Measurements from ENCODE around the gene SBF2.

The SBF2 gene

GRCh38 chr11:9735236-9735635, 558.8 kb downstream of the SBF2 start:
- H3K9me3 ChIP-seq (replicated peaks; ENCODE audit: insufficient read depth, low read length): no peaks in the 10 kb centered on the region
- no peak for DNase-seq
- no peak overlapping the region for H3K4me2 ChIP-seq (ENCODE audit: low read depth, low read length)
- H3K27ac ChIP-seq (ENCODE audit: low read length): no peak overlapping the region
- H3K79me2 ChIP-seq (ENCODE audit: low read length): no peaks in the 10 kb centered on the region
- H3K9me2 ChIP-seq (replicated peaks; ENCODE audit: insufficient read depth, low read length): no peaks in the 10 kb centered on the region
- no peak overlapping the region for H3K9ac ChIP-seq (ENCODE audit: low read length)
- H3K4me3 ChIP-seq (ENCODE audit: low read length): no peak overlapping the region
- no peak overlapping the region for H2AFZ ChIP-seq (ENCODE audit: low read length)
- no peaks in the 10 kb centered on the region for H3F3A ChIP-seq (ENCODE audit: insufficient read depth, low read length)
- no peaks in the 10 kb centered on the region for H3K27me3 ChIP-seq (replicated peaks; ENCODE audit: insufficient read depth, low read length)
- peaks cover 7% of the 10 kb centered on the region; the same call in 1 of the 2 replicates for H3K4me1 ChIP-seq (ENCODE audit: low read length)
- H3K36me3 ChIP-seq (replicated peaks; ENCODE audit: insufficient read depth, low read length): no peaks in the 10 kb centered on the region
- TF ChIP-seq EZH2 (optimal IDR thresholded peaks at IDR 0.05; ENCODE audit: low read depth, low read length): no peak
- TF ChIP-seq EZH2phosphoT487 (IDR thresholded peaks at IDR 0.05; ENCODE audit: low read length): no peak
- TF ChIP-seq CTCF (IDR thresholded peaks at IDR 0.05; ENCODE audit: low read length): no peak
- no peaks in the 10 kb centered on the region for H4K20me1 ChIP-seq (ENCODE audit: insufficient read depth, low read length)

DNA sequence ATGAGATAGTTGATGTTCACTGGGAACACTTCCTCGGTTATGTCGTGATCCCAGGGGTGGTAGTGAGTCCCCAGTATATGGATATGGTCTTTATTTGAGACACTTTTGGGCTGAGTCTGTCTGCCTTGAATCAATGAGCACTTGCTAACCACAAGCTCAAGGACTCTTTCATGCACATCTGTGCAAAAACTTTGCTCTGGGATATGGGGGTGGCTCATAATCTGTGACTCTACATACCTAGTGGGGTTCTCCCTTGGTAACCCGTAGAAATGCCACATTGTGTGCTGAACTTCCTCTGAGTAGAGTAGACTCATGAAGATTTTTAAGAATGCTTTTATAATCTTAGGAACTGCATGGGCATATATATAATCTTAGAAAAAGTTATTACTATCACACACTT, 560.8 kb downstream of the SBF2 start:
- Histone ChIP-seq H3F3A (ENCODE audit: insufficient read depth, low read length) (no peaks in the 10 kb centered on the region), H3K36me3 (replicated peaks; ENCODE audit: insufficient read depth, low read length) (no peaks in the 10 kb centered on the region), H3K9me3 (replicated peaks; ENCODE audit: insufficient read depth, low read length) (no peaks in the 10 kb centered on the region)

DNA sequence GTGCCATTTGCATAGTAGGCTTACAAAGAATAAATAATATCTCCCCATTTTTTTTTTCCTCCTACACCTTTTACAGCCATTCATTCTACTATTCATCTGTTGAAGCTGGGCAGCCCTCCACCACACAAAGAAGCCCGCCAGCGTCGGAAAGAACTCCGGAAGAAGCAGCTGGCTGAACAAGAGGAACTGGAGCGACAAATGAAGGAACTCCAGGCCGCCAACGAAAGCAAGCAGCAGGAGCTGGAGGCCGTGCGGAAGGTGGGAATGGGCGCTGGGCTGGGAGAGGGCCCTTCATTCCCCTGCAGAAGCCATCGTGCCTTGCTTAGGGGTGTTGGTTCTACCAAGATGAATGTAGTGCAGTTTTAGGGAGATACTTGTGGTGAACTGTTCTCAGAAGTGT, 561.6 kb downstream of the SBF2 start:
- Histone ChIP-seq H3K9ac (ENCODE audit: low read length) (no peak overlapping the region), H3K27ac (ENCODE audit: low read length) (no peak overlapping the region), H3K4me1 (ENCODE audit: low read length) (peaks cover 7% of the 10 kb centered on the region; the same call in 1 of the 2 replicates), H3K9me3 (replicated peaks; ENCODE audit: insufficient read depth, low read length) (no peaks in the 10 kb centered on the region), H3K36me3 (replicated peaks; ENCODE audit: insufficient read depth, low read length) (no peaks in the 10 kb centered on the region), H3K4me2 (ENCODE audit: low read depth, low read length) (no peak overlapping the region), H4K20me1 (ENCODE audit: insufficient read depth, low read length) (no peaks in the 10 kb centered on the region), H3K79me2 (ENCODE audit: low read length) (no peaks in the 10 kb centered on the region), H2AFZ (ENCODE audit: low read length) (no peak overlapping the region), H3K27me3 (replicated peaks; ENCODE audit: insufficient read depth, low read length) (no peaks in the 10 kb centered on the region), H3K9me2 (replicated peaks; ENCODE audit: insufficient read depth, low read length) (no peaks in the 10 kb centered on the region), H3K4me3 (ENCODE audit: low read length) (no peak overlapping the region), H3F3A (ENCODE audit: insufficient read depth, low read length) (no peaks in the 10 kb centered on the region)
- DNase-seq: no peak
- TF ChIP-seq CTCF (IDR thresholded peaks at IDR 0.05; ENCODE audit: low read length) (no peak), EZH2 (optimal IDR thresholded peaks at IDR 0.05; ENCODE audit: low read depth, low read length) (no peak), EZH2phosphoT487 (IDR thresholded peaks at IDR 0.05; ENCODE audit: low read length) (no peak)

More for the DNA sequence above, 560.8 kb downstream of the SBF2 start:
- Histone ChIP-seq H3K4me3 (ENCODE audit: low read length) (no peak overlapping the region), H3K27ac (ENCODE audit: low read length) (no peak overlapping the region), H3K79me2 (ENCODE audit: low read length) (no peaks in the 10 kb centered on the region), H3K4me1 (ENCODE audit: low read length) (peaks cover 7% of the 10 kb centered on the region; the same call in 1 of the 2 replicates), H3K9me2 (replicated peaks; ENCODE audit: insufficient read depth, low read length) (no peaks in the 10 kb centered on the region), H4K20me1 (ENCODE audit: insufficient read depth, low read length) (no peaks in the 10 kb centered on the region), H3K27me3 (replicated peaks; ENCODE audit: insufficient read depth, low read length) (no peaks in the 10 kb centered on the region), H3K9ac (ENCODE audit: low read length) (no peak overlapping the region), H2AFZ (ENCODE audit: low read length) (no peak overlapping the region), H3K4me2 (ENCODE audit: low read depth, low read length) (no peak overlapping the region)
- TF ChIP-seq EZH2 (optimal IDR thresholded peaks at IDR 0.05; ENCODE audit: low read depth, low read length): no peak
- no peak for TF ChIP-seq CTCF (IDR thresholded peaks at IDR 0.05; ENCODE audit: low read length)
- DNase-seq: no peak
